H4 (cell line): Measurements from ENCODE around the gene PIBF1. TPM values are rescaled to one million over a fixed set of nuclear protein-coding genes. Genes with fewer than 3 reads are reported as not detected.
A peak's percentile ranks its signal among the peaks of the same experiment; 100 is the strongest.

Experiments used
- DNase-seq: peaks from one replicate; pipeline ENCODE4 v3.0.0-alpha.2; 2015; ENCODE audit warnings: low spot score
- total RNA-seq: library from RNA; depleted of rRNA; stranded (reverse); fragments of >200 nt; shearing (Covaris generic); gene quantifications from 2 replicates; pipeline ENCODE4 v1.2.3, GENCODE V29; 2014; rRNA removed

The PIBF1 gene
- total RNA-seq, 1 experiment from 2014 or later, result 5.3 TPM

GRCh38 chr13:73059460-73060250 lies 277.7 kb downstream of the PIBF1 start:
- peak; percentile 24 for DNase-seq

GRCh38 chr13:73060251-73061160 lies 278.6 kb downstream of the PIBF1 start:
- DNase-seq, result peak; percentile 14

GRCh38 chr13:73061473-73061872 lies 279.5 kb downstream of the PIBF1 start:
- no peak for DNase-seq

- no peak for DNase-seq
Measured at GRCh38 chr13:73061876-73062275, 279.9 kb downstream of the PIBF1 start.

- no peak for DNase-seq
Measured at GRCh38 chr13:73062468-73062867, 280.5 kb downstream of the PIBF1 start.

- no peak for DNase-seq
Measured at GRCh38 chr13:73063166-73063565, 281.2 kb downstream of the PIBF1 start.

GRCh38 chr13:73065036-73065435 lies 283.1 kb downstream of the PIBF1 start:
- DNase-seq, result no peak

GRCh38 chr13:73065665-73066340 lies 283.9 kb downstream of the PIBF1 start:
- DNase-seq, result no peak

Other genes with a start within 250 kb of the PIBF1 start
- 22.3 and 32.9 TPM in 2 replicates for gene MZT1, start 54.5 kb upstream of the PIBF1 start, total RNA-seq
- gene BORA, start 54.2 kb upstream of the PIBF1 start, total RNA-seq, result 17.6 and 21.0 TPM in 2 replicates
- gene DIS3, start 233 bp upstream of the PIBF1 start, total RNA-seq, result 16.5 and 20.9 TPM in 2 replicates